HL-60 (cell line): ENCODE results near the gene KRT28.
A peak's percentile ranks its signal among the peaks of the same experiment; 100 is the strongest.

ENCODE experiments used
- DNase-seq, 2 experiments: peaks; one replicate each; pipeline ENCODE4 v3.0.0-alpha.2; 2010 to 2020; ENCODE audit warnings: low read depth in 1 of 2, low spot score in 1 of 2
- H3K27ac ChIP-seq: fragments of 250-450 bp; sonication (Bioruptor Pico); replicated peaks from 2 replicates; pipeline ENCODE4 v1.5.1; 2020; ENCODE audit warnings: mild to moderate bottlenecking, moderate library complexity
- H3K27me3 ChIP-seq: fragments of 250-450 bp; sonication (Bioruptor Pico); 2 replicates; pipeline ENCODE4 v1.5.1; 2021; ENCODE audit warnings: mild to moderate bottlenecking, moderate library complexity; ENCODE audit not compliant: insufficient read depth, poor library complexity, severe bottlenecking
- H3K4me3 ChIP-seq: replicated peaks from 2 replicates; pipeline ENCODE4 v1.5.1; 2011; ENCODE audit warnings: mild to moderate bottlenecking, control low read depth, low read length; ENCODE audit not compliant: insufficient read depth
- CTCF ChIP-seq: IDR thresholded peaks from one replicate; pipeline ENCODE4 v1.5.1; 2011; ENCODE audit warnings: low read length, control low read depth, inconsistent platforms; ENCODE audit not compliant: insufficient read depth
- GABPA ChIP-seq: IDR thresholded peaks from 2 replicates; pipeline ENCODE4 v1.6.1; 2012; ENCODE audit warnings: low read depth
- POLR2AphosphoS5 ChIP-seq: IDR thresholded peaks from 2 replicates; pipeline ENCODE4 v1.6.1; 2012; ENCODE audit warnings: low read depth
- REST ChIP-seq: IDR thresholded peaks from 2 replicates; pipeline ENCODE4 v1.6.1; 2012; ENCODE audit warnings: low read depth; ENCODE audit not compliant: insufficient replicate concordance
- SPI1 ChIP-seq: IDR thresholded peaks from 2 replicates; pipeline ENCODE4 v1.6.1; 2012; ENCODE audit warnings: low read depth, mild to moderate bottlenecking, borderline replicate concordance

Gene KRT28

GRCh38 chr17:40803617-40804082 is 3.9 kb upstream of the KRT28 start:
- DNase-seq: peak; percentile 27 to 73
- Histone ChIP-seq H3K27me3 (peaks cover 12% of the 10 kb centered on the region), H3K27ac (no peak overlapping the region), H3K4me3 (no peak overlapping the region)
- TF ChIP-seq CTCF (peak; percentile 79), SPI1 (peak; percentile 6; the same call in 1 of the 2 replicates), REST (no peak)

- TF ChIP-seq CTCF: no peak
- TF ChIP-seq GABPA: no peak
- TF ChIP-seq REST: no peak
- TF ChIP-seq SPI1: no peak
- TF ChIP-seq POLR2AphosphoS5: no peak
- Histone ChIP-seq H3K27ac (no peak overlapping the region), H3K4me3 (no peak overlapping the region)
These were observed 1.4 kb upstream of the KRT28 start for GRCh38 chr17:40801157-40801556.

GRCh38 chr17:40800381-40800780 is 622 bp upstream of the KRT28 start:
- no peak overlapping the region for H3K27ac ChIP-seq
- DNase-seq: no peak
- peaks cover 2% of the 10 kb centered on the region for H3K27me3 ChIP-seq
- no peak for TF ChIP-seq POLR2AphosphoS5
- TF ChIP-seq CTCF: no peak
- TF ChIP-seq REST: no peak
- no peak for TF ChIP-seq SPI1
- no peak for TF ChIP-seq GABPA
- H3K4me3 ChIP-seq: no peak overlapping the region

More at GRCh38 chr17:40801157-40801556, 1.4 kb upstream of the KRT28 start:
- DNase-seq: no peak
- H3K27me3 ChIP-seq: peaks cover 5% of the 10 kb centered on the region
